ENCODE measurements around the gene RDH5.

RDH5 gene

DNA sequence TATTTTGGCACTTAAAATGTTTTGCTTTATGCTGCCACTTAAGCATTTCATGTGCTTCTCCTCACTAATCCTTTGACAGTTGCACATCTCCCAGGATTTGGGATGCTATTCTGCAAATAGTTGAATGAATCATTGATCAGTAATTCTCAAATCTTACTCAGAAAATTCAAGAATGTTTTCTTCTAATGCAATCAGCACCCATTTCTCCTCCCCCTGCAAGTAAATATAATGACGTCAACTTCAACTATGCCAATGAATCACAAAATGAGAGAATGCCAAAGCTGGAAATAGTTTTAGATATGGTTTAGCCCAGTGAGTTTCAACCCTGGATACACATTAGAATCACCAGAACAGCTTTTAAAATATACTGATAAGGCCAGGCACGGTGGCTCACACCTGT lies 6.5 kb upstream of the RDH5 start:
- DNase-seq, result no peak

DNA sequence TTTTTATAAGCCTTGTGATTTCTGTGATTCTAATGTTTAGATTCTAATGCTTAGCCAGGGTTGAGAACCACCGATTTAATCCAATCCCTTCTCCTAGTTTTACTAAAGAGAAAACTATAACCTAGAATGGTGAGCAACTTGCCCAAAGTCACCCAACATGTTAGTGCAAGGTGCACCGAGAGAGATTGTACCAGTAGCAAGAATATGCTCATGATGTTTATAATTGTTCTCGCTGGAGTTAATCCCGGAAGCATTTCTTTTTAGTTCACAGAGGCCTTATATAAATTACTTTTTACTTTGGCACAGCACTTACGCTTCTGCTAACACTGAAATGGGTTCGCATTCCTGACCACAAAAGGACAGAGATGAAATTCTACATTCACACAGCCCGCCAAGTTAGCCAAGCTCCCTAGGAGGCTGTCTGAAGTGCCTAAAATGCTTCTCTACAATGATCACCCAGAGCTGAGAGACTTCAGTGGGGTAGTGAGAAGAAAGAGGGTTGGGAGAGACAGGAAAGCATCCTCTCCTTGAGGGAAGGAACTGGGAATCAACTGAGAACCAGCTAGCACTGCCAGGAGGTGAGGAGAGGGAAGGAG lies 4.9 kb upstream of the RDH5 start:
- no peak for DNase-seq

DNA sequence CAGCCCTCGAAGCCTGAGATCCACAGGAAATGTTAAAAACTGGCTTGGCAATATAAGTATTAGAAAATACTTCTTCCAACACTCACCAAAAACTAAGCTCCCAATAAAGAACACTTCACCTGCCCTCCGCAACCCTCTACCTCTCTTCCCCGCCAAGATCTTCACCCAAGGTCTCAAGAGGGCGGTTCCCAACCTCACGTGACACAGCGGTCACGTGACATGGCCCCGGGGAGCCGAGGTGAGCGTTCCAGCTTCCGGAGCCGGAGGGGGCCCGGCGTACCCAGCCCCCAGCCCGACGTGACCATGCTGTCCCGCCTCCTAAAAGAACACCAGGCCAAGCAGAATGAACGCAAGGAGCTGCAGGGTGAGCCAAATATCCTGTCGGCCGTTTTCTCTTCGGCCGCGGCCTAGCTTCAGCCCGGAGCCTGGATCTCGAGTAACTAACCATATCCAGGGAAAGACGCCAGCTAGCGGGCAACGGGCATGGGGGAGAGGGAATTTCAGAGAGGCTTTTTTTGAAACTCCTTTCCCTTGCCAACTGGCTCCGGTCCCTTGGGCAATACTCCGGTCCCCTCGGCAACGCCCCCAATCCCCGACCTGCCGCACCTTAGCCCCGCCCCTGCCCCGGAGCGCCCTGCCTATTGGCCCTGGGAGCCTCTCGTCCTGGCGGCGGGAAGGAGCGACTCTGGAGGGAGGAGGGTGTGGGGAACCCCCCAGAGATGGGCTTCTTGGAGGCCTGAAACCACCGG lies 4.2 kb upstream of the RDH5 start, which contains the start of gene BLOC1S1:
TSS of gene BLOC1S1 (plus strand) at position 214 of the 749 bp plus-strand sequence. CDS start at position 220, 6 bp downstream.
- DNase-seq, result peak; percentile 89

DNA sequence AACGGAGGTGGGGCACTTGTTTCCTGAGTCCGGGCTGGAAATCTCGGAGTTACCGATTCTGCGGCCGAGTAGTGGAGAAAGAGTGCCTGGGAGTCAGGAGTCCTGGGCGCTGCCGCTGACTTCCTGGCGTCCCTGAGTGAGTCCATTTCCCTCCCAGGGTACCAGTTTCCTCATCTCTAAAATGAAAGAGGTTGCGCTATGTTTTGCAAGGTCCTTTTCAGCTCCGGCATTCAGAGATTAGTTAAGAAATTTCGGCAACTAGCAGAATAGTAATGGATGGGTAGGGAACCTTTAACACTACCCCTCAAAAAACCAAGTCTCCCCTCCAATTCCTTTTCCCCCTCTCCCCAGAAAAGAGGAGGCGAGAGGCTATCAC lies 3.6 kb upstream of the RDH5 start:
- no peak for DNase-seq

DNA sequence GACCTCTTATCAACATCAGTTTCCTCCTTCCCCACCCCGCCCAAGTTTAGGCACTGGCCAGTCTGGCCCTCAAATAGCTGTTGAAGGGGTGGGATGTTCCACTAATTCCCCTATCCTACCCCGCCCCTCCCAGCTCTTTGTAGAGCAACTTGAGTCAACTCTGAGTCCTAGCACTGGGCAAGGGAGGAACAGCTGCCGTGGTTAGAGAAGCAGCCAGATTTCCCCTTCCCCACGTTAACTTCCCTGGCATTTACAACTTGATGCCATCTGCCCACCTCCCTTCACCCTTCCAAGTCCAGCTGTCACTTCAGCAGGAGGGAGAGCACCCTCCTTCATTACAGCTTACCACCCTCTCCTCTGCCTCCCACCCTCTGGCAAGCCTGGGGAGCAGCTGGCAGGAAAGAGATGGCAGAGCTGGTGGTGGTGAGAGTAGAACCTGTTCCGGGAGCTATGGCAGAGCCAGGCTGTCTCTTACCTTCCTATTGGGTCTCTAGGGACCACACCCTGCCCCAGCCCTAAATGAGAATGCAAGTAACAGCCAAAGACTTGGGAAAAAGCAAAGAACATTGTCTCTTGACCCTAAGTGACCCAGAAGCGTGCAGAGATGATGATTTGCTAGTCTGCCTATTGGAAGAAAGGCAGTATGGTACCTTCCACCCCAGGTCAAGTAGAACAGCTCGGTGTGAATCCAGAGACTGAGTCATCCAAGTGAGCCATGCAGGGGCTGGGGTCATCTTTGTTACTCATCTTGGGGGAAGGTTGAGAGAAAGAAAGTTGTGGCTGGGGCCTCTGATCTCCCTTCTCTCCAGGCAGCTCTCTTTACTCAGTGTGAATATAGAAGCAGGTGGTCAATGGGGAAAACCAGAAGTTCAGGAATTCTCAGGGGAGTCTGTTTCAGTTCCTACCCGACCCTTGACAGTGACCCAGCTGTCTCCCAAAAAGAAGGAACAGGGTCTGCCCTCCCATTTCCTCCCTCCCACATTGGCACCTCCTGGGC lies 2.9 kb upstream of the RDH5 start:
- DNase-seq, result peak; percentile 96

DNA sequence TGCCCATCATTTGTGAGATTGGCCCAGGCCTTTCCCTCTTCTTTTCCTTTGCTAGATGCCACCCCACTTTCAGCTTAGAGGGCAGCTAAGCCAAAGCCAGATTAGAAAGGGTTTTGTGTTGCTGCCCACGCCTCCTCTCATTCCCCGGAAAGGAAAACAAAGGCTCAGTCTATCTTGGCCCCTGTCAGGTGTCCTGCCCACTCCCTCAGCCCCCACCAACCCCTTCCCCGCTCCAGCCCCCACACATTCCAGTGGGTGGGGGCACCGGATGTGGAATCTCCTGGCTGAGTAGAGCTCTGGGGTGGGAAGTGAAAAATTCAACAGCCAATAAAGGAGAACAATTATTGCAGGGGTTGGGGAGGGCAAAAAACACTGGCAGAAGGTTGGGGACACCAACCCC lies 2.2 kb upstream of the RDH5 start:
- DNase-seq, result no peak

DNA sequence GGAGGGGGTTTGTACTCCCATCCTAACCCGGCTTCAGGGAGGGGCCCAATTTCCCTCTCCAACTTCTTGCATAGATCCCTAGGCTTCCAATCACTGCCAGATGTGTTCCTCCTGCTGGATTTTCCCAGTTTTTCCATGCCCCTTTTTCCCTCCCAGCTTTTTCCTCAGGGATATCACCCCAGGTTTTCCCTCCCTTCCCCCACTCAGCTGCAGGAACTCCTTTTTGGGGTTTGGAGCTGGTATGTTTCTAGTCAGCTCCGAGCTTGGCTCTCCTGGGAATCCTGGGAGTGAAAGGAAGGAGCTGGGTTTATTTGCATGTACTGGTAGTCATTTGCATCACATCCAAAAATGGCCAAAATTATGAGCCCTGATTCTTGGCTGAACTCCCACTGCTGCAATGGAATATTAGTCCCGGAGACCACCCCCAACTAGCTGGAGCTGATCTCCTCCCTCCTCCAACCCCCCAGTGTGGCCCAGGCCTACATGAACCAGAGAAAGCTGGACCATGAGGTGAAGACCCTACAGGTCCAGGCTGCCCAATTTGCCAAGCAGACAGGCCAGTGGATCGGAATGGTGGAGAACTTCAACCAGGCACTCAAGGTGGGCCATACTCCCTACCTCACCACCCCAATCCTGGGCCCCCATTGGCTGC lies 1.4 kb upstream of the RDH5 start:
- DNase-seq, result no peak

DNA sequence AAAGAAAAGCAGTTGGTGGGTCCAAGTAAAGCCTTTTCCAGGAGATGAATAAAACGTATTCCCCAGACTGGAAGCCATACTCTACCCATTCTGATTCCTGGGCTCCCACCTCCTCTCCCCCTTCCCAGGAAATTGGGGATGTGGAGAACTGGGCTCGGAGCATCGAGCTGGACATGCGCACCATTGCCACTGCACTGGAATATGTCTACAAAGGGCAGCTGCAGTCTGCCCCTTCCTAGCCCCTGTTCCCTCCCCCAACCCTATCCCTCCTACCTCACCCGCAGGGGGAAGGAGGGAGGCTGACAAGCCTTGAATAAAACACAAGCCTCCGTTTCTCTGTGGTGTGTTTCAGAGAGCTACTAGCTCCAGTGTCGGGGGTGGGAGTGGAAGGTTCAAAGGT lies 822 bp upstream of the RDH5 start:
- DNase-seq, result no peak

DNA sequence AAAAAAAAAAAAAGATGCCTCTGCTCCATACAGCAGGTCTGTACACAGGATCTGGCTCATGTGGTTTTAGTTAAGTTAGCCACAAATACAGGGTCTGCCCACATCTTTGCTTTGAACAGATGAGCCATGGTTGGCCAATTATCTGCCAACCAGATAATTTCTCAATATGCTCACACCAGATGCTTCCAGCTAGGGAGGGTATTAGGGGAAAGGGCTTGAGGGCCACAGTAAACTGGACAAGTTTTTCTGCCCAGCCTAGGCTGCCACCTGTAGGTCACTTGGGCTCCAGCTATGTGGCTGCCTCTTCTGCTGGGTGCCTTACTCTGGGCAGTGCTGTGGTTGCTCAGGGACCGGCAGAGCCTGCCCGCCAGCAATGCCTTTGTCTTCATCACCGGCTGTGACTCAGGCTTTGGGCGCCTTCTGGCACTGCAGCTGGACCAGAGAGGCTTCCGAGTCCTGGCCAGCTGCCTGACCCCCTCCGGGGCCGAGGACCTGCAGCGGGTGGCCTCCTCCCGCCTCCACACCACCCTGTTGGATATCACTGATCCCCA lies 776 bp downstream of the RDH5 start:
- peak; percentile 82 for DNase-seq

GRCh38 chr12:55721601-55722213 lies 1.5 kb downstream of the RDH5 start:
- no peak for DNase-seq

GRCh38 chr12:55722948-55723347 lies 2.8 kb downstream of the RDH5 start:
- DNase-seq, result no peak

DNA sequence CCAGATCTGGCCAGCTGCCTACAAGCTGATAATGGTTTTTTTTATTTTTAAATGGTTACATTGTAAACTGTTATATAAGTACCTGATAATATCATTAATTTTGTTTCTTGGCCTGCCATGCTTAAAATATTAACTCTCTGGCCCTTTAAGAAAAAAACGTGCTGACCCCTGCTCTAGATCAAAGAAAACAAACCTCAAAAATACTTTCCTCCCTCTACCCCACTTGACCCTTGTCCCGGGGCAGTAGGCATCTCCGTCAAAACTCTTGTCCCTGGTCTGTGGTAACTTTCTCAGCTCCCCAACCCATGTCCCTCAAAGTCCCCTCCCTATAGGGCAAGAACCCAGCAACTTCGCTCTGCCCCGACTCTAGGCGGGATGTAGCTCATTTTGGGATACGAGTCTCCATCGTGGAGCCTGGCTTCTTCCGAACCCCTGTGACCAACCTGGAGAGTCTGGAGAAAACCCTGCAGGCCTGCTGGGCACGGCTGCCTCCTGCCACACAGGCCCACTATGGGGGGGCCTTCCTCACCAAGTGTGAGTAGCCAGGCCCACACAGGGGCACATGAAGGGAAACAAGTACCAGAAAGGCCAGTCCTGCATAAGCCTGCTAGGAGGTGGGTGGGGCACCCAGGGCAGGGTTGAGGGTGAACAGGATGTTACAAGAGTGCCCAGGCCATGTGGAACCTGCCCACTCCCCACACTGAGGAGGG lies 3.5 kb downstream of the RDH5 start:
- no peak for DNase-seq

DNA sequence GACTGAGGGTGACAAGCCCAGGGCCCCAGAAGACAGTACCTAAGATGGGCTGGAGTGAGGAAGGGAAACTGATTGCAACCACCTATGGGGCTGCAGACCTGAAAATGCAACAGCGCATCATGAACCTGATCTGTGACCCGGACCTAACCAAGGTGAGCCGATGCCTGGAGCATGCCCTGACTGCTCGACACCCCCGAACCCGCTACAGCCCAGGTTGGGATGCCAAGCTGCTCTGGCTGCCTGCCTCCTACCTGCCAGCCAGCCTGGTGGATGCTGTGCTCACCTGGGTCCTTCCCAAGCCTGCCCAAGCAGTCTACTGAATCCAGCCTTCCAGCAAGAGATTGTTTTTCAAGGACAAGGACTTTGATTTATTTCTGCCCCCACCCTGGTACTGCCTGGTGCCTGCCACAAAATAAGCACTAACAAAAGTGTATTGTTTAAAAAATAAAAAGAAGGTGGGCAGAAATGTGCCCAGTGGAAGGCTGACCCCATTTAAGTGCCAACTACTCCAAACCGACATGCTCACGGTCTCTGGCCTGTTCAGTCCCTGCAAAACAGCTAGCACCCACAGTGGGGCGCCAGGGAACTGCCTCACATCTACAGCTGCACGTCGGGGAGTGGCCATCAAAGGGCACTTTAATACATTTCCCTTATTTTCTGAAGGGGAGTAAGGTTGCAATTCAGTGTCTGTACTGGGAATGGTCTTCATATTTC lies 4.2 kb downstream of the RDH5 start:
- DNase-seq, result peak; percentile 59

DNA sequence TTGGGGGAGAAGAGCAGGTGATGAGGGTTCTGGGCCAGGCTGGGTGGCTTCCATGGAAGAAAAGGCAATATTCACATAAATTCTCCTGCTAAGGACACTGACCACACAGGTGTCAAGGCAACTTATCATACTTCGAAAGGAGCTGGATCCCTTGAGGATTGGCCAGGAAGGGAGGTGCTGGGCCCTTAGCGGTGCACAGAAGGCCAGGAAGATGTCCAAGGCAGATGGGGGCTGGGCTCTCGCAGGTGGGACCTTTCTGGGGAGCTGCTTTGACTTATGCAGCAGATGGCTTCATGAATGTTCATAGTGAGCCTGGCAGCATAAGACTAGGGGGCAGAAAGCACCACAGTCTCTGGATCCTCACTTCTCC lies 4.7 kb downstream of the RDH5 start:
- DNase-seq, result no peak

- DNase-seq, result no peak
These were observed 5.4 kb downstream of the RDH5 start for GRCh38 chr12:55725556-55725955.

- no peak for DNase-seq
These were observed 6.8 kb downstream of the RDH5 start for GRCh38 chr12:55726971-55727370.

DNA sequence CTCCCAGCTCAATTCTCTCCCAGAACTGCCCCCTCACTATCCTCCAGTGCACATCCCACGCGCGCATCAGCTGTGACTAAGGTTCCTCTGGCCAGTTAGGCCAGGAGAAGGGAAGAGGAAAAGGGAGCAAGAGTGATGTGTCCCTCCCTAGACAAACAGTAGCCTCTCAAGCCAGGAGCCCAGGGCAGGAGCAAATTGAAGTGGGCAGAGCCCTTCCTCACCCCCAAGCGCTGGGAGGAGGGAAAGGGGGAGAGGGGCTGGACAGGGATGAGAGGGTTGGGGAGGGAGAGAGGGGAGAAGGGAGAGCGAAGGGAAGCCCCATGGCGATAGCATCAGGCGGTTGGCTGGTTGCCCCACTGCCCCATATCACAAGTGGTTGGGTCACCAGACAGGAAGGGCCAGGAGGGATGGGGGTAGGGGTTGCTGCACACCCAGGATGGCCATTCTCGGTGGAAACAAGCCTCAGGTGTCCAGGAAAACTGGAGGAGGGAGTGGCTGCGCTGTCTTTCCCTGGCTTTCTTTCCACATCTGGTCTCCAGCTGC lies 7.5 kb downstream of the RDH5 start:
- no peak for DNase-seq

- DNase-seq, result no peak
These were observed 8.2 kb downstream of the RDH5 start for GRCh38 chr12:55728186-55728938.

GRCh38 chr12:55728939-55729818 lies 9.0 kb downstream of the RDH5 start, which contains the start of gene CD63:
Gene CD63, minus strand, starts transcription at chr12:55729009. Its CDS starts 668 bp downstream, at chr12:55728341.
- DNase-seq, result peak; percentile 83

Data from NCI-H1694 treated with DMSO at 0.1 percent for 48 hours (cell line).